GM19463 (cell line): ENCODE results near the gene THTPA.

Source experiments
- ATAC-seq: cut with Tn5 transposase; IDR thresholded peaks from one replicate; pipeline ENCODE4 v1.9.1; 2021; ENCODE audit warnings: mild to moderate bottlenecking, moderate library complexity; ENCODE audit not compliant: unreplicated experiment

The THTPA gene

DNA sequence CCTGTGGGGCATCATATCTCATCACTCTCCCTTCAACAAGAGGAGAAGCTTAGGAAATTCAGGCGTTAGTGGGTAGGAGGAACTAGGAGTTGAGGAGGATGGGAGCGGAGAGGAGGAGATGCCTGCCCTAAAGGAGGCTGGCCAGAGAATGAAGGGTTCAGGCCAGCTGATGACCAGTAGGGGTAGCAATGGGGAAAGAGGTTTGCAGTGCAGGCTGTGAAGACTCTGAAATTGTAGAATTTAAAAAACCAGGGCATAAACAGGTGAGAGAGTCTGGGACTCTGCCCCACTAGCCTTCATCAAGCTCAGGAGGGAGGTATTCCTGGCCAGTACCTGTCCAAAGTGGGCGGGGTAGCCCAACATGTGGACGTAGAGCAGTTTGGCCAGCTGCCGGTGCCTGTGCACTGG is 10.7 kb downstream of the THTPA start:
- ATAC-seq, result no peak

DNA sequence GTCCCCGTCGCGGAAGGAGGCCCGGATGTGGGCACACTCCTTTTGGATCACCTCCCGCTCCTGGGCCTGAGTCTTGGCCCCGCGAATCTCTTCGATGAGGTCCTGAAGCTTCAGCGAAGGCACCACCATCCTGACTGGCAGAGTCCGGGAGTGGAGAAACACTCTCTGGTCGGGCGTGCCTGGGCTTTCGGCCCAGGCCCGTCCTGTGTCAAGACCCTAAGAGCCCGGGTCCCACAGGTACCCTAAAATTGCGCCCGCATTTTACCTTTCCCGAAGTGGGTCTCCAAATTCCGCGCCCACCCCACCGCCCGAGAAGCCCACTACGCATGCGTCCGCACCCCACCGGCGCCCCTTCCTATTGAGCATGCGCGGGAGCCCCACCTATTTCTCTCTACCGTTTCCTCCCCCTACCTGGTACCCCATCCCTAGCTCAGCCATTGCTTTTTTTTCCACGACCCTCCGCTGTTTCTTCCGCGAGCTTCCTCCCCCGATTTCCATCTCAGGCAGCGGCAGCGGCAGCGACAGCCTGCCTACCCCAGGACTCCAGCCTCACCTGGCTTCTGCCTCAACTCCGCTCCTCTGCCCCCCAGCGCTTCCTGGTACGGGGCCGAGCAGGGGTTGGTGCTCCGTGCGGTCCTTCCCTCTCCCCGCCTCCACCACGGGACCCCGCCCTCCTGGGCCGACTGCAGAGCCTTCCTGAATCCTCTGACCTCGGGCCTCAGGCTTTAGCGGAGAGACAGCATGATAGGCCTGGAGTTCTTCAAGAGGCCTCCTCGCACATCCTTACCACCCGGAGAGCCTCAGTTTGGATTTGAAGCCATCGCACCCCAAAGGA is 11.3 kb downstream of the THTPA start, which contains the start of gene AP1G2:
Gene AP1G2 (minus strand): TSS at position 606 of the 835 bp plus-strand sequence. CDS start 477 bp downstream, at position 129.
- ATAC-seq, result peak; percentile 94

DNA sequence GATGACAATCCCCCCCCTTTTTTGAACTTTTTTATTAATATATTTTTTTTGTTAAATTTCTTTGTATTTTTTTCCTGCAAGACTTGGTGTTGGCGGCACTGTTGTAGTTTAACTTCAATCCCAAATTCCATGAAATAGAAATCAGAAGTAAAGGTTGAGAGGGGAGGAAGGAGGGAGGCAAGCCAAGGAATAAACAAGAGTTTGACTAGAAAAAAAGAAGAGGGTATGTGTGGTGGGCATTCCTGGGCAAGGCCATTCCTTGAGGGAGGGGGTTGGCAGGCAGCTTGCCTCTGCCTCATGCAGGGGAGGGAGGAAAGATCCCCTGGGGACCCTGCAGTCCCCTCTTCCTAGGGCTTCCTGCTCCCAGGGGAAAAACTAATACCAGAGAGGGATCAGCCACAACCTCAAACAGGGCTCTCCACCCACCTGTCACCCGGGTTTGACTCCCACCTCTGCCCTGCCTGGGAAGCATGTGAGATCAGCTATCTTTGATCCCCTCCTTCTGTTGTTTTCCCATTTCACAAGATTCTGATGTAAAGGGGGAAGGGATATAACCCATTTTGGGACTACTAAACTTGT is 12.0 kb downstream of the THTPA start:
- no peak for ATAC-seq

DNA sequence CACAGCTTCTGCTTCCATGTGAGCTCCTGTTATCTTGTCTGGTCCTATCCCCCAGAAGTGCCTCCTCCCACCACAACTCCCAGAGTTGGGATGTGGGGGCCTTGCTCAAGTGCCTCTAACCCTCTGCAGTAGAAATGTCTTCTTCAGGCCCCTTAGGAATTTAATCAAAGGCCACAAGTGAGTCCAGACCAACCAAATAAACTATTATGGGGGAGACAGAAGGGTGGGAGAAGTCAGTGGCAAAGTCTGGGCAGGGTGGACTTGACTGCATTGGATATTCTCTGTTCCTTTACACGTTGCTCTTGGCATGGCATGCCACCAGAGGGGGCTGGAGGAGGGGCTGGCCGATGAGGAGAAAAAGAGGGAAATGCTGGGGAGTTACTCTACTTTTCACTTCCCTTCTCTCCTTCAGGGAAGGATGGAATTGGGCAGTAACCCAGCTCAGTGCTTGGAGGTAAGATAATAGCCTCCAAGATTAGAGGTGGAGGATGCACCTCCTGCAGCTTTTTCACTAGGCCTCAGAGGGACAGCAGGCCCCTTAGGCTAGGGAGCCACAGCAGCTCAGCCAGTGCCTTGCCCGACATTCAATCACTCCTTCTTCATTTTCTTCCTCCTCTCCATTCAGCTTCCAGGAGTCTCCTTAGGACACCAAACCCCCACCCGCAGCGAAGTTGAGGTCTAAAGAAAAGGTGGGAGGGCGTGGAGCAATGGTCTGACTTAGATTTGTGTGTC is 12.7 kb downstream of the THTPA start:
- no peak for ATAC-seq

DNA sequence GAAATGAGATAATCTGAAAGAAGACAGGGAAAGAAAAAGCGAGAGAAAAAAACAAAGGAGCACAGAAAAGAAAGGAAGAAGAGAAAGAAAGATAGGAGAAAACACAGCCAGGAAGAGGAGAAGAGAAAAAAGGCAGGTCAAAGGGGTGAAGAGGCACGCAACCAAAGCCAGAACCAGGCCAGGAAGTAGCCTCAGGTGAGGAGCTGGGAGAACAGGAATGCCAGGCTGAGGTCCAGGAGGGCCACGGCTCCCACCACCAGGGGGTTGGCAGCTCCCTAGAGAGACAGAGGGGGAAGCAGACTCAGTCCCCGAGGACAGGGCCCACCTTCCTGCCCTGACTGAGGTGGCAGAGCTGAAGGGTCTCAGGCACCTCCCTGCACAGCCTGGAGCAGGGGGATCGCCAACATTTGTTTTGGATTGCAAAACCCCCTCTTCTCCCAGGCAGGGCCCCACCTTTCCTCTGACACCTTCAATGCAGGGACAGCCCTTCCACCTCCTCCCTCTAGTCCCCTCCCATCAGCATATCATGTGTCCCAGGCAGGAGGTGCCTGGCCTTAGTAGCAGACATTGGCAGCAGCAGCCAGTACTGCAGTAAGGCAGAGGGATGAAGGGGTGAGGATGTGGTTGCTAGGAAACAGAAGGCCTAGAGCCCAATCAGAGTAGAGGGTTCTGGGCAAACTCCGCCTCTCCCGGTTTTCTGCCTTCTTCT is 13.5 kb downstream of the THTPA start:
- no peak for ATAC-seq

DNA sequence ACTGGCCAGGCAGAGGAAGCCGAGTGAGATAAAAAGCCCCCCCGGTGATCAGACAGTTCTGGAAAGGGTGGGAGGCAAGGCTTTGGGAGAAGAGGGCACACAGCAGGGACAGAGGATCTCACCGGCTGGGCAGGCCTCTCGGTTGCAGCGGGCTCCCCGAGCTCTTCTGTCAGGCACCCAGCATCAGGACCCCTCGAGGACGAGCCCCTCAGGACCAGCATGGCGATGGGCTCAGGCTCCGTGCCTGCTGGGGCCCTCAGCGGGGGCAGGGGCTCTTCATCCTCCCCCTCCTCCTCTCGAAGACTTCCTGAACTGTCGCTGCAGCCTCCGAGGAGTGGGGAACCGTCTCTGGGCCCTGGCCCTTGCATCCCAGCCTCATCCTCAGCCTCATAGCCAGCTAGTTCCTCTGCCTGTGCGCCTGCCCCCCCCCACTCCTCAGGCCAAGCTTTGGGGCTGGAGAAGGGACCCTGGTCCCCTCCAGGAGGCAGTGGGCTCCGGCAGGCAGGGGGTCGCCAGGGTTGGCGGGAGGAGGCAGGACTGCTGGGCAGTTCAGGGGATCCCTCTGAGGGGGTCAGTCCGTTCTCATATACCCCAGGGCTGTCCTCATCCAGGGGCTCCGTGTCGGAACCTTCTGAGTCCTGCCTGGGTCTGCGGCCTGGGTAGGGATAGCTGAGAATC is 14.9 kb downstream of the THTPA start:
- no peak for ATAC-seq

DNA sequence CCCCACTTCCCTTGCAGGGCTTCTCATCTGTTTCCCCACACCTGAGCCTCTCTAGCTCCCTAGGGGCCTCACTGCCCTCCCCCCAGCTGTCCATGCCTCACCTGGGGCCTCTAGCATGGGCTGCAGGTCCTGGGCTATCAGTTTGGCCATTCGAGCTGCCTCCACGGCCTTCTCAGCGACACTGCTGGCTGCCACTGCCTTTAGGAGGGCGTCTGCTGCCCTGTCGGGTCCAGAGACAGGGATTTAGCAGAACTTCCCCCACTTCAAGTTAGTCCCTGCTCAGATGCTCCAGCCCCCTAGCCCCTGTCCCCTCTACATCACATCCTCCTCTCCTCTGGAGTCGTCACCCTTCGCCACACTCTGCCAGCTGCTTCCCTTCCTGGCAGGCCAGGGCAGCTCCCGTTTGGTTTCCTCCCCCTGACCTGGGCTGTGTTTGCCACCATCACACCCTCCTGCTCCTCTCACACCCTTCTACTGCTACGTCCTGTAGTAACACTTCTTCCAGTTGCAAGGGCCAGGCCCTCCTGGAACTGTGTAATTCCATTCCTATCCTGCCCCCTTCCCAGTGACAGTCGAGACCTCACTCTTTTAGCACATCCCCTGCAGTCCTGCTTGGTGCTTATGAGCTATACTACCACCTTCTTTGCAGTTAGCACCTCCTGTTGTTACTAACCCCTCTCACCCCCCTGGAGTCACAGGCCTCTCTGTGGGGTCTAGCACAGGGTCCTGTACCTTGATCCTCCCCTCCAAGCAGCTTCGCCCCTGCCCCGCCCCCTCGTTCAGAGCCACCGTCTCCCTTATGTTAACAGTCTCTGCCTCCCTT is 15.8 kb downstream of the THTPA start:
- ATAC-seq, result no peak

DNA sequence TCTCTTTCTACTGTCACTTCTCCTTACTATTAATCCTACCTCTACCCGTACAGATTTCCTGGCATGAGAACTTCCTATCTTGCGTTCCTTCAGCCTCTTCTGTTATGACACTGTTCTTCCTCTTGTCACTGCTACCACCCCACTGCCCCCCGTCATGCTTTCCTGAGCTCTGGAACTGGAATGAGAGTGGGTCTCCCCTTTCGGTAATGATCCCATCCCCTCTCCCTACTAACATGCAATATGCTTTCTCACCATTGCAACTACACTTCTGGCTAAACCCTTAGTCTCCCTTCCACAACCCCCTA is 16.4 kb downstream of the THTPA start:
- no peak for ATAC-seq

DNA sequence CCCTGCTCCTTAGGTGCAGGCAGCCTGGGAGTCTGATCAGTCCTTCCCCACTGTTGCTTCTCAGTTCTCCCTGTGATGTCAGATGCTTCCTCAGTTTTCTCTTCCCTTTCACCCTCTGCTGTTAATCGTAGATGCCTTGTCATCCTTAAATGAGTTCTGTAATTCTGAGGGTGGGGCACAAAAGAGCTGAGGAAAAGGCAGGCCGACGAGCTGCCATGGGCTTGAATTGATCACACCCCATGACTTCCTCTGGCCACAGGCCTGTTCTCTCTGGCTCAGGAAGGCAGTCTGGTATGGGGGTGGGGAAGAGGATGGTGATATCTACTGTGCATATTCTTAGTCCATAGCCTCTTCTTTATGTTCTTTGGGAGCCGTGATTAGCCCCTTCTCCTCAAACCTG is 16.8 kb downstream of the THTPA start:
- ATAC-seq, result no peak

DNA sequence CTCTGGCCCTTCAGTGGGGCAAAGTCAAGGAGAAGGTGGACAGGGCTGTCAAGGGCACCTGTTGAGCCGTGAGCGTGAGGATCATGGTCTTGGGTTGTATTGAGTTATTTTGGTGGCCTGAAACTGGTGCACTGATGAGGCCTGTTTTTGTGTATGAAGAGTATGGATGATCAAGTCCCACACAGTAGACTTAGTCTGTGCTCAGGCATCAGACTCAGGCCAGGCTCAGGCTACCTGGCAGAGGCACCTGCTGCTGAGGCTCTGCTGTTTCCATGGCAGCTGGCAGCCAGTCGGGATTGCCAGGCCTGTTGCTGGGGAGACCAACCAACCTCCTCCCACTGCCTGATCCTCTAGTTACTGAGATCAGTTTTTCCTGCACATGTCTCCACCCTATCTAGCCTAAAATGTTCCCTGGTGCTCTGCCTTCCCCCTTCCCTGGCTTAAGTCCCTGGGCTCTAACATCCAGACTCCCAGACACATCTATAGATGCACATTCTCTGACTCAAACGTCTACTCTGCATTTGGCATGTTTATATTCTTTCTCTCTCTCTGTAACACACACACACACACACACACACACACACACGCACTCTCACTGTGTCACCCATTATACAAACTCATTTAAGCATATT is 17.4 kb downstream of the THTPA start:
- no peak for ATAC-seq

DNA sequence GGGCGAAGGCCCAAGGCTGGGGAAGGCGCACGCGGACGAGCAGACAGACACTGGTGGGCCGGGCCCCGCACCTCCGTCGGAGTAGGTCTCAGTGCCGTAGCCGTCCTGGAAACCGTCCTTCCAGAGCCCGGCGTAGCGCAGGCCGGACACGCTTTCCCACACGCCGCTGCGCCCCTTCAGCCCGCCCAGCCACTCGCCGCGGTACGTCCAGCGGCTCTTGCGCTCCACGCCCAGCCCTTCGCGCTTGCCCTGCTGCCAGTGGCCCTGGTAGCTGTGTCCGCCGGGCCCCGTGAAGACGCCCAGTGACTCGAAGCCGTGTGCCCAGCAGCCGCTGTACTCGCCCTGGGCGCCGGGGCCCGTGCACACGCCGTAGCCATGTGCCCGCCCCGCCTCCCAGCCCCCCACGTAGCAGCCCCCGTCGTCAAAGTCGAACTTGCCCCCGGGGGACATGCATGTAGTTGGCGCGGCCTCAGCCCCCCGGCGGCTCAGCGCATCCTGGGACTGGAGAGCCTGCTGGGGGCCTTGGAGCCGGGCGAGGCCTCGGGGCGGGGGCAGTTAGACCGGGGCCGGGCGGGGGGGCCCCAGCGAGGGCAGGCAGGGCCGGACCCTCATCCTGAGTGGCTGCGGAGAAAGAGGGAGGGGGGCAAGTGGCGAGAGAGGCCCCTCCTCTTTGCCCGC is 21.1 kb downstream of the THTPA start:
- ATAC-seq, result no peak

DNA sequence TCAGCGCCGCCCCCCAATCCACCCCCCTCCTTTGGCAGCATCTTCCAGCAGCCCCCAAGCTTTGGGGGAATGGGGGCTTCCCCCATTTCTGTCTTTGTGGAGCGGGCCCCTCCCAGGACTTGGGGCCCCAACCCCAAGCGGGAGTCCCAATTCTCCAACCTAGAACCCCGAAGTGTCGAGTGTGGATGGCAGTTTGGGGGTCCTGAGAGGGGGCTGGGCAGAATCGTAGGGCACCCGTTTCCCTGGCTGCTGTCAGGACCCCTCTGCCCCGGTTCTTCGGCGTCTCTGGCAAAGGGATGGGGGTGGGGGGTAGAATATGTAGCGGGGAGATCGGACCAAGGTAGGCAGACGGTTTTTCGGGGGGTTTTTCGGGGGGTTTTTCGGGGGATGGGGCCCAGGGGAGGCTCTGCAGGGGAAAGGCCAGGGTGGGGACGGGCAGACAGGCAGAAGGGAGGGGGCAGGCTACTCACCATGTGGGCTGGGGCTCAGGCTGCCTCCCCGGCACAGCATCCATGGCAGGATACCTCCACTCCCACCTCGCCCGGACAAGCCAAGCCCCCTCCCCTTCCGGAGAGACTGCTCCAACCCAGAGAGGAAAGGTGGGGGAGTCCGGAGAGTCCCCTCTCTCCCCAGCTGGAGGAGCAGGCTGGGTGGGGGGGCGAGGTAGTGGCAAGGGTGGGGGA is 21.8 kb downstream of the THTPA start:
- ATAC-seq, result no peak

DNA sequence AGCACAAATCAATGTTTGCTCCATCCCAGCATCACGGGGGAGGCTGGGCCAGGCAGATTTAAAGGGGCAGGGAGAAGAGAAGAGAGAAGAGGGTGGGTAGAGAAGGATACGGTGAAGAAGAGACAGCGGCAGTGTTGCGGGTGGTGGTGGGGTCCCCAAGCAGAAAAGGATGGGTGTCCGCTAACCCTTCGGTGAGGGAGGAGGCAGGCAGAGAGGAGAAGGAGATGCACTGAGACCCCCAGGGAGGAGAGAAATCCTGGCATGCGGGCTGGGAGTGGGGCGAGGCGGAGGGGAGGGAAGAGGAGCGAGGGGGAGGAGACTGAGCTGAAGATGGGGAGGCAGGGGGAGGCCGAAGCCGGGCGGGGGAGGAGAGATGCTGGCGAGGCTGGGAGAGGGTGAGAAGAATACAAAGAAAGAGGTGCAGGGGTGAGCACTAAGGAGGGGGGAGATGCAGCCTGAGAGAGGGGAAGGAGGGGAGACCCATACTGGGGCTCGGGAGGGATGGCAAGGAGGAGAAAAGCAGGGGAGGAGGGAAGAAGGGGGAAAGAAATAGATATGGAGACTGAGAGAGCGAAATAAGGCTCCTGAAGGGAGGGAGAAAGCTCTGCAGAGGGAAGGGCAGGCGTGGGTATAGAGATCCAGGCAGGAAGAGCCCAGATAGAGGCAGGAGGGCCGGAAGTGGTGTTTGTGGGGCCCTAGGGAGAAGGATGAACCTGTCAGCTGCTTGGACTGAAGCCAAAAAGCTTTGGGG is 22.7 kb downstream of the THTPA start, which contains the start of gene JPH4:
Gene JPH4 (minus strand): TSS at position 231 of the 751 bp plus-strand sequence. CDS start 1,337 bp downstream, outside the sequence.
- no peak for ATAC-seq

DNA sequence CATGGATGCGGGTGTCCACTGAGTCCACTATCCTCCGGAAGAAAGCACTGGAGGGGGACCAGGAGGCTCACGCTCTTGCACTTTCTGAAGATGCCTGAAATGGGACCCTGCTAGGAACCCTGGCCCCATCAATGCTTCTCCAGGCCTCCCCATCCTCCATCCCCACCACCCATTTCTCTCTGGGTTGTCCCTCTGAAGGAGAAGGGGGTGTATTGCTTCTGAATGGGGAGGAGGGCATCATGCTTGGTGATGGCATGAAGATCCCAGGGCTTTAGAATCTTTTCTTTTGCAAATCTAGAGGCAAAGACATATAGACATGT is 23.2 kb downstream of the THTPA start:
- ATAC-seq, result no peak

DNA sequence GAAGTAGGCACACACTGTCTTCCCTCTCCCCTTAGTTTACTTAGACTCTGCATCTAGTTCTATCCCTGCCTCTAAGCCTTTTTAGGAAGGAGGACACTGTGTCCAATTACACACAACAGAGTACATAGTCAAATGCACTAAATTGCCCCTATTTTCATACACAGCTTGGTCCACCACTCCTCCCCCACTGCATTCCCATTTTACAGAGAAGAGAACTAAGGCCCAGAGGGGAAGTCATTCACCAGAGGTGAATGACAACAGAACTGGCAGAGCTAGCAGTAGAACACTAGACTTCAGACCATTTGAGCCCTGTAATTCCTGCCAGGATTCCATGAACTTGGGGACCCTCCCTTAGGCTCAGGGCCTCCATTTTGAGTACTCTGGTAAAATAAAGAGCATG is 23.7 kb downstream of the THTPA start:
- no peak for ATAC-seq

DNA sequence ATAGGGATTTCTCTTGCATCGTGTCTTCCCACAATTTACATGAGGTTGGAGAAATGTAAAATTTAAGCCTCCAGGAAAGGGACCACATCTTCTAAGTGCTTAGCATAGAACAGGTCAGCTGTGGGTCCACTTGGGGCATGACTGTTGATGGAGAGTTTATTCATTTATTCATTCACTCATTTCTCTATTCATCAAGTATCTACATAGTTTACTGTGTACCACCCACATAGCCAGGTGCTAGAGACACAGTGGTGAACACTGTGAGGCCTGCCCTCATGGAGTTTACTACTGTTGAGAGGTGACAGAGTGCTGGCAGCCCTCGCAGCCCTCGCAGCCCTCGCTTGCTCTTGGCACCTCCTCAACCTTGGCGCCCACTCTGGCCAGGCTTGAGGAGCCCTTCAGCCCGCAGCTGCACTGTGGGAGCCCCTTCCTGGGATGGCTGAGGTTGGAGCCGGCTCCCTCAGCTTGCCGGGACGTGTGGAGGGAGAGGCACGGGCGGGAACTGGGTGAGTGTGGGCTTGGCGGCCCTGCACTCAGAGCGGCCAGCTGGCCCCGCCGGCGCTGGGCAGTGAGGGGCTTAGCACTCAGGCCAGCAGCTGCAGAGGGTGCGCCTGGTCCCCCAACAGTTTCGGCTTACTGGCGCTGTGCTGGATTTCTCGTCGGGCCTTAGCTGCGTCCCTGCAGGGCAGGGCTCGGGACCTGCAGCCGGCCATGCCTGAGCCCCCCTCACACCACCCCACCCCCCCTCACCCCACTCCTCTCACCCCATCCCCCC is 24.3 kb downstream of the THTPA start:
- ATAC-seq, result no peak

DNA sequence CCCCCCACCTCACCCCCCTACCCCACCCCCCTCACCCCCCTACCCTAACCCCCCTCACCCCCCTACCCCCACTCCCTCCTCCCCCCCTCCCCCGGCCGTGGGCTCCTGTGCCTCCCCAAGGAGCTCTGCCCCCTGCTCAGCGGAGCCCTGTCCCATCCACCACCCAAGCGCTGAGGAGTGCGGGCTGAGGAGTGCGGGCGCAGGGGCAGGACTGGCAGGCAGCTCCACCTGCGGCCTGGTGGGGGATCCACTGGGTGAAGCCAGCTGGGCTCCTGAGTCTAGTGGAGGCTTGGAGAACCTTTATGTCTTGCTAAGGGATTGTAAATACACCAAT is 24.8 kb downstream of the THTPA start:
- ATAC-seq, result no peak
